A549 (cell line): ENCODE data around the gene CASK.

Experiments used
- EP300 ChIP-seq, 2 experiments: fragments of >200 bp; sonication (Bioruptor Twin); formaldehyde crosslinking; IDR thresholded peaks; 2 replicates in 1 of 2; 3 replicates in 1 of 2; pipeline ENCODE4 v1.6.1; 2016 to 2017
- FOSL2 ChIP-seq, 2 experiments: fragments of 450-650 bp in 1 of 2; fragments of >200 bp in 1 of 2; sonication (Bioruptor Twin) in 1 of 2; formaldehyde crosslinking; IDR thresholded peaks; 2 replicates each; pipeline versions ENCODE4 v1.5.0 to v1.6.1; 2016 to 2020; ENCODE audit warnings: mild to moderate bottlenecking in 1 of 2, moderate library complexity in 1 of 2
- HDAC2 ChIP-seq: fragments of 200-600 bp; sonication (generic); IDR thresholded peaks from 2 replicates; pipeline ENCODE4 v1.6.1; 2016
- HMGXB4 ChIP-seq: fragments of 250-450 bp; sonication (Bioruptor Pico); IDR thresholded peaks from 2 replicates; pipeline ENCODE4 v1.5.0; 2021; ENCODE audit warnings: mild to moderate bottlenecking, moderate library complexity, borderline replicate concordance
- JUN ChIP-seq, 2 experiments: fragments of >200 bp; sonication (Bioruptor Twin); formaldehyde crosslinking; IDR thresholded peaks; 2 replicates in 1 of 2; 3 replicates in 1 of 2; pipeline ENCODE4 v1.6.1; 2016 to 2017
- KDM1A ChIP-seq: fragments of 200-600 bp; sonication (generic); IDR thresholded peaks from 2 replicates; pipeline ENCODE4 v1.6.1; 2016; ENCODE audit warnings: low read depth, mild to moderate bottlenecking
- MYC ChIP-seq: IDR thresholded peaks from 2 replicates; pipeline ENCODE4 v1.6.1; 2012; ENCODE audit warnings: mild to moderate bottlenecking, inconsistent platforms, low read length, improper control_type of control experiment, borderline replicate concordance
- NFE2L2 ChIP-seq: fragments of 150-350 bp; conservative IDR thresholded peaks from 2 replicates; pipeline ENCODE4 v1.6.1; 2014; ENCODE audit warnings: low read length
- POLR2A ChIP-seq: IDR thresholded peaks from 2 replicates; pipeline ENCODE4 v1.6.1; 2012; ENCODE audit warnings: mild to moderate bottlenecking, low read length
- RCOR1 ChIP-seq: fragments of 150-350 bp; IDR thresholded peaks from 2 replicates; pipeline ENCODE4 v1.6.1; 2014; ENCODE audit warnings: antibody characterized with exemption, low read length, low read depth
- REST ChIP-seq: fragments of 200-600 bp; sonication (generic); IDR thresholded peaks from 2 replicates; pipeline ENCODE4 v1.6.1; 2016; ENCODE audit warnings: antibody characterized with exemption, mild to moderate bottlenecking, moderate library complexity
- SMC3 ChIP-seq: fragments of >200 bp; sonication (Bioruptor Twin); formaldehyde crosslinking; IDR thresholded peaks from 3 replicates; pipeline ENCODE4 v1.6.1; 2018; ENCODE audit warnings: inconsistent platforms
- SREBF2 ChIP-seq: fragments of 450-650 bp; IDR thresholded peaks from 2 replicates; pipeline ENCODE4 v1.6.1; 2014; ENCODE audit warnings: mild to moderate bottlenecking, moderate library complexity
- TF ChIP-seq, protein P1 (sequence below): fragments of >200 bp; sonication (Bioruptor Twin); formaldehyde crosslinking; IDR thresholded peaks from 3 replicates; pipeline ENCODE4 v1.5.1; 2016

GRCh38 chrX:41733939-41734338 lies 189.4 kb downstream of the CASK start:
- TF ChIP-seq, protein P1, sequence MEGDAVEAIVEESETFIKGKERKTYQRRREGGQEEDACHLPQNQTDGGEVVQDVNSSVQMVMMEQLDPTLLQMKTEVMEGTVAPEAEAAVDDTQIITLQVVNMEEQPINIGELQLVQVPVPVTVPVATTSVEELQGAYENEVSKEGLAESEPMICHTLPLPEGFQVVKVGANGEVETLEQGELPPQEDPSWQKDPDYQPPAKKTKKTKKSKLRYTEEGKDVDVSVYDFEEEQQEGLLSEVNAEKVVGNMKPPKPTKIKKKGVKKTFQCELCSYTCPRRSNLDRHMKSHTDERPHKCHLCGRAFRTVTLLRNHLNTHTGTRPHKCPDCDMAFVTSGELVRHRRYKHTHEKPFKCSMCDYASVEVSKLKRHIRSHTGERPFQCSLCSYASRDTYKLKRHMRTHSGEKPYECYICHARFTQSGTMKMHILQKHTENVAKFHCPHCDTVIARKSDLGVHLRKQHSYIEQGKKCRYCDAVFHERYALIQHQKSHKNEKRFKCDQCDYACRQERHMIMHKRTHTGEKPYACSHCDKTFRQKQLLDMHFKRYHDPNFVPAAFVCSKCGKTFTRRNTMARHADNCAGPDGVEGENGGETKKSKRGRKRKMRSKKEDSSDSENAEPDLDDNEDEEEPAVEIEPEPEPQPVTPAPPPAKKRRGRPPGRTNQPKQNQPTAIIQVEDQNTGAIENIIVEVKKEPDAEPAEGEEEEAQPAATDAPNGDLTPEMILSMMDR, result no peak
- TF ChIP-seq POLR2A, result no peak
- TF ChIP-seq EP300 (IDR thresholded peaks at IDR 0.05), result no peak
- TF ChIP-seq KDM1A, result no peak
- no peak for TF ChIP-seq NFE2L2
- no peak for TF ChIP-seq SMC3
- TF ChIP-seq JUN (IDR thresholded peaks at IDR 0.05), result no peak
- no peak for TF ChIP-seq RCOR1
- no peak for TF ChIP-seq SREBF2
- TF ChIP-seq HMGXB4 (CRISPR knock-in tag), result no peak
- TF ChIP-seq FOSL2 (IDR thresholded peaks at IDR 0.05), result no peak
- TF ChIP-seq FOSL2 (CRISPR knock-in tag; IDR thresholded peaks at IDR 0.05), result no peak
- no peak for TF ChIP-seq MYC
- TF ChIP-seq HDAC2, result no peak
- TF ChIP-seq REST, result no peak
